ENCODE results near the gene SORT1. TPM values are rescaled to one million over a fixed set of nuclear protein-coding genes. Genes with fewer than 3 reads are reported as not detected.

SORT1 gene
- total and polyA plus RNA-seq, 4 donors, result 1.0 to 10.6 (median 3.4) TPM

DNA sequence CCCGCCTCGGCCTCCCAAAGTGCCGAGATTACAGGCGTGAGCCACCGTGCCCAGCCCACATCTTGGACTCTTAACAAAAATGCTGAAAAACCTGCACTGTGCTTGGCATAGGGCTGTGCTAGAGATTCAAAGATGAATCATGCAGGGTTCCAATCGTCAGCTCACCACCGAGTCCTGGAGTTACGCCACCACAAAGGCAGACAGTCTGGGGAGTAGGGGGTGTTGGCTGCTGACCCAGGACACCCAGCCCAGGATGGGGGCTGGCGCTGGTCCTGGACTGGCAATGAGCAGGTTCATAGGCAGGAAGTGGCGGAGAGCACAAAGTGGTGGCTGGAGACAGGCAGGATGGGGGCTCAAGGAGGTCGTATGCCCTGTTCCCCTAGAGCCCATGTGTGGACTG is 130.8 kb downstream of the SORT1 start:
- TF ChIP-seq, protein P1, sequence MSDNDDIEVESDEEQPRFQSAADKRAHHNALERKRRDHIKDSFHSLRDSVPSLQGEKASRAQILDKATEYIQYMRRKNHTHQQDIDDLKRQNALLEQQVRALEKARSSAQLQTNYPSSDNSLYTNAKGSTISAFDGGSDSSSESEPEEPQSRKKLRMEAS (IDR thresholded peaks at IDR 0.05), result no peak
- TF ChIP-seq HNF4G (IDR thresholded peaks at IDR 0.05) (no peak), YY1 (IDR thresholded peaks at IDR 0.05) (no peak), SP1 (IDR thresholded peaks at IDR 0.05) (no peak), NR2F2 (IDR thresholded peaks at IDR 0.05) (no peak), FOXA1 (IDR thresholded peaks at IDR 0.05) (no peak), TAF1 (conservative IDR thresholded peaks at IDR 0.05) (no peak)
- TF ChIP-seq, protein P2, sequence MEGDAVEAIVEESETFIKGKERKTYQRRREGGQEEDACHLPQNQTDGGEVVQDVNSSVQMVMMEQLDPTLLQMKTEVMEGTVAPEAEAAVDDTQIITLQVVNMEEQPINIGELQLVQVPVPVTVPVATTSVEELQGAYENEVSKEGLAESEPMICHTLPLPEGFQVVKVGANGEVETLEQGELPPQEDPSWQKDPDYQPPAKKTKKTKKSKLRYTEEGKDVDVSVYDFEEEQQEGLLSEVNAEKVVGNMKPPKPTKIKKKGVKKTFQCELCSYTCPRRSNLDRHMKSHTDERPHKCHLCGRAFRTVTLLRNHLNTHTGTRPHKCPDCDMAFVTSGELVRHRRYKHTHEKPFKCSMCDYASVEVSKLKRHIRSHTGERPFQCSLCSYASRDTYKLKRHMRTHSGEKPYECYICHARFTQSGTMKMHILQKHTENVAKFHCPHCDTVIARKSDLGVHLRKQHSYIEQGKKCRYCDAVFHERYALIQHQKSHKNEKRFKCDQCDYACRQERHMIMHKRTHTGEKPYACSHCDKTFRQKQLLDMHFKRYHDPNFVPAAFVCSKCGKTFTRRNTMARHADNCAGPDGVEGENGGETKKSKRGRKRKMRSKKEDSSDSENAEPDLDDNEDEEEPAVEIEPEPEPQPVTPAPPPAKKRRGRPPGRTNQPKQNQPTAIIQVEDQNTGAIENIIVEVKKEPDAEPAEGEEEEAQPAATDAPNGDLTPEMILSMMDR (IDR thresholded peaks at IDR 0.05; ENCODE audit: low read depth, low read length, missing input control), result no peak
- Histone ChIP-seq H3K4me3 (ENCODE audit: low read depth in 1 of 3, low read length in 3 of 3) (no peak overlapping the region), H3K4me1 (ENCODE audit: control insufficient read depth in 4 of 4, insufficient read depth in 4 of 4, low read length in 3 of 4) (no peaks in the 10 kb centered on the region), H3K9me3 (ENCODE audit: control insufficient read depth in 4 of 4, low read length in 3 of 4) (no peaks in the 10 kb centered on the region), H3K36me3 (ENCODE audit: control insufficient read depth in 4 of 4, insufficient read depth in 3 of 4, low read depth in 1 of 4, low read length in 3 of 4) (no peaks in the 10 kb centered on the region), H3K9ac (ENCODE audit: low read depth in 1 of 2, low read length in 2 of 2) (no peak overlapping the region), H3K27me3 (ENCODE audit: control insufficient read depth in 4 of 4, insufficient read depth in 4 of 4, low read length in 3 of 4) (no peaks in the 10 kb centered on the region), H3K27ac (ENCODE audit: low read depth in 1 of 2, low read length in 2 of 2) (no peak overlapping the region)
- DNase-seq (ENCODE audit: low spot score), result no peak
- WGBS, result 91% methylated on average over 11 of the region's 11 CpGs

DNA sequence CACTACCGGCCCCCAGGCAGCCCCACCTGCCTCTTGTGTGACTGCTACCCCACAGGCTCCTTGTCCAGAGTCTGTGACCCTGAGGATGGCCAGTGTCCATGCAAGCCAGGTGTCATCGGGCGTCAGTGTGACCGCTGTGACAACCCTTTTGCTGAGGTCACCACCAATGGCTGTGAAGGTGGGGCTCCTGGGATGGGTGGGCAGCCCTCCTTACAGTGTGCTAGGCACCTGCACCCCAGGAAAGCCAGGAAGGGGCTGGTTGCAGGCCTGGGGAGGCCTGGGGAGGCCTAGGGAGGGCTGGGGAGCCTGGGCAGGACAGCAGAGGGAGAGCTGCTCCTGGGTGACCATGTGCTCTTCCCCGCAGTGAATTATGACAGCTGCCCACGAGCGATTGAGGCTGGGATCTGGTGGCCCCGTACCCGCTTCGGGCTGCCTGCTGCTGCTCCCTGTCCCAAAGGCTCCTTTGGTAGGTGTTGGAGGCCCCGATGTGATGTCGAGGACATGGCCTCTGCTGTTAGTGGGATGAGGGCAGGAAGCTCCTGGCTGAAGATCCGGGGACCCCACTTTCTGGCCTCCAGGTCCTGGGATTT is 131.9 kb downstream of the SORT1 start:
- H3K4me3 ChIP-seq (ENCODE audit: low read depth in 1 of 3, low read length in 3 of 3), result no peak overlapping the region
- no peak overlapping the region for H3K27ac ChIP-seq (ENCODE audit: low read depth in 1 of 2, low read length in 2 of 2)
- no peak overlapping the region for H3K9ac ChIP-seq (ENCODE audit: low read depth in 1 of 2, low read length in 2 of 2)
- H3K27me3 ChIP-seq (ENCODE audit: control insufficient read depth in 4 of 4, insufficient read depth in 4 of 4, low read length in 3 of 4), result no peaks in the 10 kb centered on the region
- 95% methylated on average over 13 of the region's 13 CpGs for WGBS
- no peaks in the 10 kb centered on the region for H3K4me1 ChIP-seq (ENCODE audit: control insufficient read depth in 4 of 4, insufficient read depth in 4 of 4, low read length in 3 of 4)
- no peaks in the 10 kb centered on the region for H3K36me3 ChIP-seq (ENCODE audit: control insufficient read depth in 4 of 4, insufficient read depth in 3 of 4, low read depth in 1 of 4, low read length in 3 of 4)
- DNase-seq (ENCODE audit: low spot score), result no peak
- no peak for TF ChIP-seq JUND (IDR thresholded peaks at IDR 0.05)
- TF ChIP-seq FOXA1 (IDR thresholded peaks at IDR 0.05), result no peak
- no peak for TF ChIP-seq YY1 (IDR thresholded peaks at IDR 0.05)
- TF ChIP-seq NR2F2 (IDR thresholded peaks at IDR 0.05), result no peak
- TF ChIP-seq, protein P3, sequence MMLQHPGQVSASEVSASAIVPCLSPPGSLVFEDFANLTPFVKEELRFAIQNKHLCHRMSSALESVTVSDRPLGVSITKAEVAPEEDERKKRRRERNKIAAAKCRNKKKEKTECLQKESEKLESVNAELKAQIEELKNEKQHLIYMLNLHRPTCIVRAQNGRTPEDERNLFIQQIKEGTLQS (IDR thresholded peaks at IDR 0.05), result no peak
- TF ChIP-seq GABPA (IDR thresholded peaks at IDR 0.05 in 1 of 2, conservative IDR thresholded peaks at IDR 0.05 in 1 of 2), result no peak
- TF ChIP-seq, protein P4, sequence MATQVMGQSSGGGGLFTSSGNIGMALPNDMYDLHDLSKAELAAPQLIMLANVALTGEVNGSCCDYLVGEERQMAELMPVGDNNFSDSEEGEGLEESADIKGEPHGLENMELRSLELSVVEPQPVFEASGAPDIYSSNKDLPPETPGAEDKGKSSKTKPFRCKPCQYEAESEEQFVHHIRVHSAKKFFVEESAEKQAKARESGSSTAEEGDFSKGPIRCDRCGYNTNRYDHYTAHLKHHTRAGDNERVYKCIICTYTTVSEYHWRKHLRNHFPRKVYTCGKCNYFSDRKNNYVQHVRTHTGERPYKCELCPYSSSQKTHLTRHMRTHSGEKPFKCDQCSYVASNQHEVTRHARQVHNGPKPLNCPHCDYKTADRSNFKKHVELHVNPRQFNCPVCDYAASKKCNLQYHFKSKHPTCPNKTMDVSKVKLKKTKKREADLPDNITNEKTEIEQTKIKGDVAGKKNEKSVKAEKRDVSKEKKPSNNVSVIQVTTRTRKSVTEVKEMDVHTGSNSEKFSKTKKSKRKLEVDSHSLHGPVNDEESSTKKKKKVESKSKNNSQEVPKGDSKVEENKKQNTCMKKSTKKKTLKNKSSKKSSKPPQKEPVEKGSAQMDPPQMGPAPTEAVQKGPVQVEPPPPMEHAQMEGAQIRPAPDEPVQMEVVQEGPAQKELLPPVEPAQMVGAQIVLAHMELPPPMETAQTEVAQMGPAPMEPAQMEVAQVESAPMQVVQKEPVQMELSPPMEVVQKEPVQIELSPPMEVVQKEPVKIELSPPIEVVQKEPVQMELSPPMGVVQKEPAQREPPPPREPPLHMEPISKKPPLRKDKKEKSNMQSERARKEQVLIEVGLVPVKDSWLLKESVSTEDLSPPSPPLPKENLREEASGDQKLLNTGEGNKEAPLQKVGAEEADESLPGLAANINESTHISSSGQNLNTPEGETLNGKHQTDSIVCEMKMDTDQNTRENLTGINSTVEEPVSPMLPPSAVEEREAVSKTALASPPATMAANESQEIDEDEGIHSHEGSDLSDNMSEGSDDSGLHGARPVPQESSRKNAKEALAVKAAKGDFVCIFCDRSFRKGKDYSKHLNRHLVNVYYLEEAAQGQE (IDR thresholded peaks at IDR 0.05), result no peak
- TF ChIP-seq RXRA (IDR thresholded peaks at IDR 0.05), result no peak
- no peak for TF ChIP-seq EGR1 (IDR thresholded peaks at IDR 0.05; ENCODE audit: low read depth in 2 of 2)
- no peaks in the 10 kb centered on the region for H3K9me3 ChIP-seq (ENCODE audit: control insufficient read depth in 4 of 4, low read length in 3 of 4)

Measured in liver (tissue), 9 donors.